Raji (cell line): ENCODE measurements around the gene RNF175.

Experiments
- POLR2A ChIP-seq: IDR thresholded peaks from 2 replicates; pipeline ENCODE4 v1.6.1; 2011; ENCODE audit warnings: low read depth, low read length, control low read depth; ENCODE audit not compliant: insufficient read depth

RNF175 gene

GRCh38 chr4:153771046-153771445, 11.2 kb upstream of the RNF175 start:
- no peak for TF ChIP-seq POLR2A

GRCh38 chr4:153766758-153767157, 6.9 kb upstream of the RNF175 start:
- no peak for TF ChIP-seq POLR2A

- TF ChIP-seq POLR2A: no peak
Measured at GRCh38 chr4:153765894-153766293, 6.1 kb upstream of the RNF175 start.

GRCh38 chr4:153764601-153765368, 5.0 kb upstream of the RNF175 start:
- no peak for TF ChIP-seq POLR2A

GRCh38 chr4:153763404-153763803, 3.6 kb upstream of the RNF175 start:
- no peak for TF ChIP-seq POLR2A

GRCh38 chr4:153758688-153759406, 977 bp downstream of the RNF175 start:
- no peak for TF ChIP-seq POLR2A

- TF ChIP-seq POLR2A: no peak
Measured at GRCh38 chr4:153758136-153758535, 1.7 kb downstream of the RNF175 start.

GRCh38 chr4:153757407-153757806, 2.4 kb downstream of the RNF175 start:
- TF ChIP-seq POLR2A: no peak

- no peak for TF ChIP-seq POLR2A
Measured at GRCh38 chr4:153755186-153755585, 4.6 kb downstream of the RNF175 start.

- no peak for TF ChIP-seq POLR2A
Measured at GRCh38 chr4:153750197-153750817, 9.5 kb downstream of the RNF175 start.

GRCh38 chr4:153748378-153748777, 11.4 kb downstream of the RNF175 start:
- no peak for TF ChIP-seq POLR2A

- TF ChIP-seq POLR2A: no peak
Measured at GRCh38 chr4:153747406-153747955, 12.3 kb downstream of the RNF175 start.

GRCh38 chr4:153745651-153746050, 14.2 kb downstream of the RNF175 start:
- TF ChIP-seq POLR2A: no peak

- TF ChIP-seq POLR2A: no peak
Measured at GRCh38 chr4:153741541-153741940, 18.3 kb downstream of the RNF175 start.

GRCh38 chr4:153735906-153736461, 23.8 kb downstream of the RNF175 start:
- no peak for TF ChIP-seq POLR2A
